MM.1S (cell line): Measurements from ENCODE around the gene CHMP6.
"Not testable (repeated sequence)": the region's sequence is repeated elsewhere in the genome, so short reads cannot be mapped to it uniquely, and the experiment has no call there.

Source experiments
- DNase-seq: peaks from one replicate; pipeline ENCODE4 v3.0.0-alpha.2; 2015
- H2AFZ ChIP-seq: fragments of 300-600 bp; sonication (generic); 2 replicates; pipeline ENCODE4 v1.6.0; 2016; ENCODE audit warnings: antibody characterized with exemption, low read length
- H3F3A ChIP-seq: fragments of 300-600 bp; sonication (generic); 2 replicates; pipeline ENCODE4 v1.6.1; 2016; ENCODE audit warnings: mild to moderate bottlenecking, antibody characterized with exemption, low read length, moderate library complexity, mixed read lengths; ENCODE audit not compliant: insufficient read depth
- H3K27ac ChIP-seq: fragments of 300-600 bp; sonication (generic); 2 replicates; pipeline ENCODE4 v1.5.1; 2016; ENCODE audit warnings: mild to moderate bottlenecking, low read length
- H3K27me3 ChIP-seq: fragments of 300-600 bp; sonication (generic); replicated peaks from 2 replicates; pipeline ENCODE4 v1.6.0; 2016; ENCODE audit warnings: low read length; ENCODE audit not compliant: insufficient read depth
- H3K36me3 ChIP-seq: fragments of 300-600 bp; sonication (generic); replicated peaks from 2 replicates; pipeline ENCODE4 v1.6.1; 2016; ENCODE audit warnings: mild to moderate bottlenecking, low read length, mixed read lengths; ENCODE audit not compliant: insufficient read depth
- H3K4me1 ChIP-seq: fragments of 300-600 bp; sonication (generic); 2 replicates; pipeline ENCODE4 v1.6.1; 2016; ENCODE audit warnings: low read length, mixed read lengths
- H3K4me2 ChIP-seq: fragments of 300-600 bp; sonication (generic); 2 replicates; pipeline ENCODE4 v1.6.0; 2016; ENCODE audit warnings: low read depth, low read length
- H3K4me3 ChIP-seq: fragments of 300-600 bp; sonication (generic); 2 replicates; pipeline ENCODE4 v1.5.1; 2016; ENCODE audit warnings: low read length, mixed read lengths
- H3K79me2 ChIP-seq: fragments of 300-600 bp; sonication (generic); 2 replicates; pipeline ENCODE4 v1.6.1; 2016; ENCODE audit warnings: mixed run types, low read length, mixed read lengths
- H3K9ac ChIP-seq: fragments of 300-600 bp; sonication (generic); 2 replicates; pipeline ENCODE4 v1.6.1; 2016; ENCODE audit warnings: low read length, mixed read lengths
- H3K9me2 ChIP-seq: fragments of 300-600 bp; sonication (generic); replicated peaks from 2 replicates; pipeline ENCODE4 v1.6.1; 2016; ENCODE audit warnings: mild to moderate bottlenecking, low read length, mixed read lengths; ENCODE audit not compliant: insufficient read depth
- H3K9me3 ChIP-seq: fragments of 300-600 bp; sonication (generic); replicated peaks from 2 replicates; pipeline ENCODE4 v1.6.1; 2016; ENCODE audit warnings: mild to moderate bottlenecking, low read length, mixed read lengths; ENCODE audit not compliant: insufficient read depth
- H4K20me1 ChIP-seq: fragments of 300-600 bp; sonication (generic); 2 replicates; pipeline ENCODE4 v1.6.1; 2016; ENCODE audit warnings: mild to moderate bottlenecking, low read length, moderate library complexity, mixed read lengths; ENCODE audit not compliant: insufficient read depth
- CTCF ChIP-seq: fragments of 300-600 bp; sonication (generic); IDR thresholded peaks from 2 replicates; pipeline ENCODE4 v1.5.1; 2016; ENCODE audit warnings: antibody characterized with exemption, low read length, mixed read lengths
- EZH2 ChIP-seq: fragments of 300-600 bp; sonication (generic); optimal IDR thresholded peaks from 2 replicates; pipeline ENCODE3; 2017; ENCODE audit warnings: low read depth, mild to moderate bottlenecking, antibody characterized with exemption, low read length, mixed read lengths
- EZH2phosphoT487 ChIP-seq: fragments of 300-600 bp; sonication (generic); IDR thresholded peaks from 2 replicates; pipeline ENCODE4 v1.6.1; 2018; ENCODE audit warnings: antibody characterized with exemption, low read length

Gene CHMP6

DNA sequence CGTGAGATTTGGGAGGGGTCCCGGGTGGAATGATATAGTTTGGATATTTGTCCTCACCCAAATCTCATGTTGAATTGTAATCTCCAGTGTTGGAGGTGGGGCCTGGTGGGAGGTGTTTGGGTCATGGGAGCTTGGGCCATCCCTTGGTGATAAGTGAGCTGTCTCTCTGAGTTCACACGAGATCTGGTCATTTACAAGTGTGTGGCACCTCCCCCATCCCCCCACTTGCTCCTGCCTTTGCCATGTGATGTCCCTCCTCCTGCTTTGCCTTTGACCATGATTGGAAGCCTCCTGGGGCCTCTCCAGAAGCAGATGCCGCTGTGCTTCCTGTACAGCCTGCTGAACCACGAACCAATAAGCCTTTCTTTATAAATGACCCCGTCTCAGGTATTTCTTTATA is 22.0 kb downstream of the CHMP6 start:
- H2AFZ ChIP-seq, result no peak overlapping the region
- H3F3A ChIP-seq, result no peaks in the 10 kb centered on the region
- H3K79me2 ChIP-seq, result no peaks in the 10 kb centered on the region
- no peaks in the 10 kb centered on the region for H3K9me3 ChIP-seq
- H3K27me3 ChIP-seq, result peaks cover 8% of the 10 kb centered on the region; the same call in 1 of the 2 replicates
- H3K36me3 ChIP-seq, result no peaks in the 10 kb centered on the region
- peaks cover 11% of the 10 kb centered on the region for H3K4me1 ChIP-seq
- H4K20me1 ChIP-seq, result no peaks in the 10 kb centered on the region
- no peak overlapping the region for H3K27ac ChIP-seq
- H3K4me2 ChIP-seq, result no peak overlapping the region
- H3K4me3 ChIP-seq, result no peak overlapping the region
- H3K9me2 ChIP-seq, result no peaks in the 10 kb centered on the region
- TF ChIP-seq CTCF (no peak), EZH2 (no peak), EZH2phosphoT487 (no peak)
- no peak overlapping the region for H3K9ac ChIP-seq
- no peak for DNase-seq

GRCh38 chr17:81015136-81015535 is 23.5 kb downstream of the CHMP6 start:
- Histone ChIP-seq H3K4me2 (no peak overlapping the region), H3K27me3 (peaks cover 9% of the 10 kb centered on the region; the same call in 1 of the 2 replicates), H3F3A (no peaks in the 10 kb centered on the region), H3K36me3 (no peaks in the 10 kb centered on the region), H2AFZ (no peak overlapping the region), H3K27ac (no peak overlapping the region), H3K9ac (no peak overlapping the region), H3K79me2 (no peaks in the 10 kb centered on the region), H3K9me2 (no peaks in the 10 kb centered on the region), H4K20me1 (no peaks in the 10 kb centered on the region), H3K4me1 (peaks cover 11% of the 10 kb centered on the region), H3K9me3 (no peaks in the 10 kb centered on the region), H3K4me3 (no peak overlapping the region)
- no peak for DNase-seq
- TF ChIP-seq CTCF (no peak), EZH2 (no peak), EZH2phosphoT487 (no peak)

DNA sequence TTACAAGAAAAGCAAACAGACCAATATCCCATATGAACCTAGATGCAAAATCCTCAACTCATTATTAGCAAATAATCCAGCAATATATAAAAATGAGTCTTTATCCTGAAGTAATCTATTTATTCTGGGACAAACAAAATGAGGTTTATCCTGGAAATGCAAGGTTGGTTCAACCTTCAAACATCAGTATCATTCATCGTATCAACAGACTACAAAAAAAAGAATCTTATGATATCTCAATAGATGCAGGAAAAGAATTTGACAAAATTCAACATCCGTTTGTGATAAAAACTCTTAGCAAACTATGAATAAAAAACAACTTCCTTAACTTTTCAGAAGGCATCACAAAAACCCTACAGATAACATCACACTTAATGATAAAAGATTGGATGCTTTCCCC is 24.9 kb downstream of the CHMP6 start:
- TF ChIP-seq CTCF (no peak), EZH2phosphoT487 (no peak), EZH2 (no peak)
- Histone ChIP-seq H3K27ac (no peak overlapping the region), H3K4me1 (peaks cover 11% of the 10 kb centered on the region)

GRCh38 chr17:81017330-81017729 is 25.7 kb downstream of the CHMP6 start:
- H3K4me3 ChIP-seq, H3K36me3 ChIP-seq, H3K9ac ChIP-seq, H2AFZ ChIP-seq, H3K27ac ChIP-seq, H4K20me1 ChIP-seq, DNase-seq, H3K9me3 ChIP-seq, H3K9me2 ChIP-seq, H3F3A ChIP-seq, H3K79me2 ChIP-seq: not testable (repeated sequence)
- Histone ChIP-seq H3K27me3 (peaks cover 14% of the 10 kb centered on the region; the same call in 1 of the 2 replicates), H3K4me2 (peak overlapping the region; percentile 55; the same call in 1 of the 2 replicates), H3K4me1 (peaks cover 11% of the 10 kb centered on the region)

More for the DNA sequence above, 24.9 kb downstream of the CHMP6 start:
- no peak for DNase-seq
- no peaks in the 10 kb centered on the region for H3K9me3 ChIP-seq
- no peak overlapping the region for H3K9ac ChIP-seq
- no peak overlapping the region for H2AFZ ChIP-seq
- H3F3A ChIP-seq, result no peaks in the 10 kb centered on the region
- peaks cover 14% of the 10 kb centered on the region; the same call in 1 of the 2 replicates for H3K27me3 ChIP-seq
- H3K4me2 ChIP-seq, result no peak overlapping the region
- H3K79me2 ChIP-seq, result no peaks in the 10 kb centered on the region
- H3K36me3 ChIP-seq, result no peaks in the 10 kb centered on the region
- no peaks in the 10 kb centered on the region for H3K9me2 ChIP-seq
- no peak overlapping the region for H3K4me3 ChIP-seq
- no peaks in the 10 kb centered on the region for H4K20me1 ChIP-seq
